Mucosa of descending colon (tissue), 3 donors: ENCODE data around the gene RGS6. TPM values are rescaled to one million over a fixed set of nuclear protein-coding genes. Genes with fewer than 3 reads are reported as not detected.

Experiments
- ATAC-seq: fragments of 200-7000 bp; cut with Tn5 transposase; one replicate; pipeline ENCODE4 v1.9.1; 2020; ENCODE audit warnings: mild to moderate bottlenecking, moderate library complexity
- DNase-seq, 3 donors: peaks; one replicate each; pipeline ENCODE4 v3.0.0-alpha.2; 2020
- H3K36me3 ChIP-seq: fragments of 200-600 bp; one replicate; pipeline ENCODE4 v1.8.0; 2021; ENCODE audit warnings: low read depth, mild to moderate bottlenecking
- H3K4me1 ChIP-seq: fragments of 200-600 bp; one replicate; pipeline ENCODE4 v1.8.0; 2021; ENCODE audit warnings: low read depth, mild to moderate bottlenecking
- H3K4me3 ChIP-seq: fragments of 200-600 bp; one replicate; pipeline ENCODE4 v1.8.0; 2021; ENCODE audit warnings: mild to moderate bottlenecking
- H3K9me3 ChIP-seq: fragments of 200-600 bp; one replicate; pipeline ENCODE4 v1.8.0; 2021; ENCODE audit warnings: mild to moderate bottlenecking
- CTCF ChIP-seq: fragments of 200-600 bp; IDR thresholded peaks from one replicate; pipeline ENCODE4 v1.8.0; 2022; ENCODE audit warnings: antibody characterized with exemption, mild to moderate bottlenecking
- intact Hi-C, 2 donors: fragments of 100-400 bp; cut with DNase I in 1 of 2; cut with micrococcal nuclease in 1 of 2; formaldehyde crosslinking; loops; one replicate each; pipeline versions ENCODE4 v1.11.0 to v1.11.1; 2022; cut with DNase I, micrococcal nuclease
- total RNA-seq, 3 donors: library from RNA; stranded (reverse); fragmentation: NEBNext Ultra II Directional in 2 of 3; extraction: Animal tissue kit (Norgen Biotek cat#: 25700) in 2 of 3; gene quantifications; one replicate each; pipeline versions ENCODE4 v1.2.1 to v1.2.4, GENCODE V29; 2021 to 2023
- donor health status: DM: no; HTN: no; CAD: no; lungs with moderate emphysema.
- donor health status: DM: no; HTN: no; CAD: no.
- donor health status: DM: no; HTN: yes; CAD: no.

Gene RGS6
- total RNA-seq, 3 donors from 2014 or later = 0.66 to 2.5 (median 0.94) TPM

DNA sequence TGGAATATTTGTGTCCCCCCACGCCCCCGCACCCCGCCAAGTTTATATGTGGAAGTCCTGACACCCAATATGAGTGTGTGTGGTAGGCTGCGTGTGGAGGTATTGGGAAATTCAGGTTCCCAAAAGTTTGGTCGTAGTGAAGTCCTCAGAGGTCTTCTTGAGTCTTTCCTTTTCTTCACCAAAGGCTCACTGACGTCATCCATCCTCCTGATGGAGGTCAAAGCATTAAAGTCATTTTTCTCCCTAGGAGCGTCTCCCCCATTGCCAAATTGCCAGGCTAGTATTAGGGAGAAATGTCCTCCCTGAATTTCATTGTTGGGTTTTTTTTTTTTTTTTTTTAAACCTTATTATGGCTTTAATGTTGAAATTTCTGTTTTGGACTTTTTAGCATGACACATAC lies 113.7 kb downstream of the RGS6 start:
- Histone ChIP-seq H3K36me3 (no peaks in the 10 kb centered on the region), H3K4me3 (no peak overlapping the region), H3K4me1 (no peaks in the 10 kb centered on the region), H3K9me3 (peaks cover 3% of the 10 kb centered on the region)
- TF ChIP-seq CTCF = no peak
- ATAC-seq = no peak
- DNase-seq = no peak
- intact Hi-C loops = no loop called here

DNA sequence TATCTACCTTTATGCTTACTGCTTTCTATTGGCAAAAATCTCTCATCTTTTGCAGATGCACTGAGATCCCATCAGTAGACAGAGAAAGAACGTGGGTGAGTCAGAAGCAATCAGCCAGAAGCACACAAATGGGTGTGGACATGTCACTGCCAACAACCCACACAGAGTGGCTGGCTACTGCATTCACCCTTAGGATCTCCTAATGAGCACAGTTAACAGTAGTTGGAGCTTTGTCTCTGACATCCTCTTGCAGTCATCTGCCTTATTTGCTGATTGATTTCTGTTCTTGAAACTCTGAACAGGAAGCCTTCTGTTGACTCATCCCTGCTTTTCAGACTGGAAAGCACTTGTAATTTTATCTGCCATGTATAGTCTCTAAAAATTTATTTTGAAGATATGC lies 117.2 kb downstream of the RGS6 start:
- intact Hi-C loops = no loop called here
- TF ChIP-seq CTCF = no peak
- no peak for ATAC-seq
- Histone ChIP-seq H3K36me3 (no peaks in the 10 kb centered on the region), H3K9me3 (no peaks in the 10 kb centered on the region), H3K4me1 (no peaks in the 10 kb centered on the region), H3K4me3 (no peak overlapping the region)
- DNase-seq = no peak

DNA sequence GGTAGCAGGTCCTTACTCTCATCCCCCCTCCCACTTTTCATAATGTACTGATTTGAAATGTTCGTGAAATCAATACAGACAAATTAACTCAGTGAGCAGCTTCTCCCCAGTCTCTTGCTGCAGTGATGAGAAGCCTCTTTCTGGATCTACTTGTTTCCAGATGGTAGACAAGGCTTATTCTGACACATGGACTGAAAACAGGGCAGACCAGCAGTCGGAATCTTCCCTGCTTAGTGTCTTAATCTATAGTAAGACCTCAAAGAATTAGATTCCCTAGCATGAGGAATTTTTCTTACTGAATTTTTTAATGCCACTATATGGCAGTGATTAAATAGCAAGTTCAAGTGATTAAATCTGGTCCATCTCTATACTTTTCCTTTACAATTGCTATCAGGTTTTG lies 120.1 kb downstream of the RGS6 start:
- Histone ChIP-seq H3K36me3 (no peaks in the 10 kb centered on the region), H3K9me3 (no peaks in the 10 kb centered on the region), H3K4me1 (no peaks in the 10 kb centered on the region), H3K4me3 (no peak overlapping the region)
- no peak for ATAC-seq
- no peak for TF ChIP-seq CTCF
- DNase-seq = no peak
- intact Hi-C loops = no loop called here

DNA sequence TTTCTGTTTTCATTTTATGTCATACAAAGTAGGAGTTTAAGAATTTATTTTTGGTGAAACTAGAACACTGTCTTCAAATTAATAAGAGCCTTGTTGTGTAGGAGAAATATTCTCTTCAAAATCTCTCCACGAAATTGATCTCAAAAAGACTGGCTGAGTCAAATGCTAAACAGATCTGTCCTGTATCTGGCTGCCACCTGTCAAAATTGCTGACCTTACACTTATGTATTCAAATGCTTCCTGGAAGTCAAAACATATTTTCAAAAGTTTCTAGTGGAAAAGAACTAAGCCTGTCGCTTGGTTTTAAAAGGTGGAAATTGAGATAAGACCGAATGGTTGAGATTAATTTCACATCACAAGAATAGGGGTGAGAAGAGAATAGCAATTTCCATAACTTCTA lies 121.4 kb downstream of the RGS6 start:
- H3K36me3 ChIP-seq = no peaks in the 10 kb centered on the region
- H3K4me1 ChIP-seq = no peaks in the 10 kb centered on the region
- no peaks in the 10 kb centered on the region for H3K9me3 ChIP-seq
- intact Hi-C loops = no loop called here
- no peak for TF ChIP-seq CTCF
- no peak overlapping the region for H3K4me3 ChIP-seq
- ATAC-seq = no peak
- no peak for DNase-seq

- no peak overlapping the region for H3K4me3 ChIP-seq
- ATAC-seq (no peak), DNase-seq (no peak)
- no peak for TF ChIP-seq CTCF
- no peaks in the 10 kb centered on the region for H3K9me3 ChIP-seq
- H3K4me1 ChIP-seq = no peaks in the 10 kb centered on the region
- H3K36me3 ChIP-seq = no peaks in the 10 kb centered on the region
- intact Hi-C loops = no loop called here
Measured at GRCh38 chr14:72054911-72055310, 122.7 kb downstream of the RGS6 start.

DNA sequence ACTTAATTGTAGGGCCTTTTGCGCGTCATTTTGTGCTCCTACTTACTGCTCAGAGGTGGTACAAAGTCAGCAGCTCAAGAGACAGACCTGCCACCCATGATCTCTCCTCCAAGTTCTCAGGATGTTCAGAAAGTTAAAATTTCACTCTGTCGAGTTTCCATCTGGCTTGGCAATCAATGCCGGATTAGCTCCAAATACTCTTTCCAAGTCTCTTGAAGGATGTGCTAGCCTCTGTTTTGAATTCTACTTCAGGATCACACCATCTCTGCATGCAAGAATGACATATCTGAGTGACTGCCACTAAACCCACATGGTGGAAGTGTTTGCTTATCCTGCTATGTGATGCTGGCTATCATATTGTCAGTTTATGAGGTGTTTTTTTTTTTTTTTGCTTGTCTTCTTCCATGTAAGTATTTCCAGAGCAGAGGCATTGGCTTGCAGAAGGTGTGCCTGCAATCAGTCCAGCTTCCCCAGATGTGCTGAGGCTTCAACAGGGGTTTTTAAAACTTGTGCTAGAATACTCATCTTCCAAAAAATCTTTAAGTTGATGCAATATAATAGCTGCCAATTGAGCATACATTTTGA lies 125.6 kb downstream of the RGS6 start:
- no peak for TF ChIP-seq CTCF
- DNase-seq (no peak), ATAC-seq (no peak)
- no peaks in the 10 kb centered on the region for H3K36me3 ChIP-seq
- H3K4me1 ChIP-seq = no peaks in the 10 kb centered on the region
- intact Hi-C loops = no loop called here
- H3K4me3 ChIP-seq = no peak overlapping the region
- no peaks in the 10 kb centered on the region for H3K9me3 ChIP-seq
